H1 (cell line): ENCODE results near the gene LRRC8D. TPM values are rescaled to one million over a fixed set of nuclear protein-coding genes. Genes with fewer than 3 reads are reported as not detected.

ENCODE experiments used
- CTCF ChIA-PET: fragments of 300-600 bp; sonication (Branson Sonifier 250); formaldehyde crosslinking; loops from one replicate; lab custom pipeline; 2021; ENCODE audit not compliant: partially characterized antibody; lab: Charles Lee
- POLR2A ChIA-PET: fragments of 300-600 bp; sonication (Branson Sonifier 250); formaldehyde crosslinking; loops from one replicate; lab custom pipeline; 2021; ENCODE audit warnings: inconsistent platforms; ENCODE audit not compliant: partially characterized antibody; lab: Charles Lee
- DNase-seq, 2 experiments: peaks; one replicate each; pipeline versions ENCODE4 v3.0.0 to v3.0.0-alpha.2; 2010 to 2022; ENCODE audit warnings: low spot score in 2 of 2, low read depth in 1 of 2, mixed read lengths in 1 of 2
- FAIRE-seq: peaks from 2 replicates; lab custom pipeline; 2011; peaks lifted over from hg19 to GRCh38; lab: Jason Lieb, UNC
- H2AFZ ChIP-seq: 2 replicates; pipeline ENCODE4 v1.8.1; 2012; ENCODE audit warnings: low read length, inconsistent platforms
- H2AK5ac ChIP-seq: 2 replicates; pipeline ENCODE4 v1.6.1; 2013; ENCODE audit warnings: low read depth, low read length
- H2BK120ac ChIP-seq: replicated peaks from 2 replicates; pipeline ENCODE3; 2013; ENCODE audit warnings: low read depth, low read length, inconsistent platforms
- H2BK12ac ChIP-seq: 2 replicates; pipeline ENCODE4 v1.6.1; 2013; ENCODE audit warnings: low read depth, low read length
- H2BK15ac ChIP-seq: 2 replicates; pipeline ENCODE4 v1.6.1; 2013; ENCODE audit warnings: low read length
- H2BK20ac ChIP-seq: 2 replicates; pipeline ENCODE4 v1.6.1; 2013; ENCODE audit warnings: low read length
- H2BK5ac ChIP-seq: 2 replicates; pipeline ENCODE4 v1.6.1; 2013; ENCODE audit warnings: low read depth, low read length
- H3K14ac ChIP-seq: 2 replicates; pipeline ENCODE4 v1.6.1; 2013; ENCODE audit warnings: inconsistent platforms; ENCODE audit not compliant: insufficient read length
- H3K18ac ChIP-seq: 2 replicates; pipeline ENCODE4 v1.6.1; 2013; ENCODE audit warnings: low read length; ENCODE audit errors: extremely low read depth
- H3K23ac ChIP-seq: 2 replicates; pipeline ENCODE4 v1.6.1; 2013; ENCODE audit warnings: inconsistent platforms; ENCODE audit not compliant: insufficient read length
- H3K23me2 ChIP-seq: 2 replicates; pipeline ENCODE4 v1.6.1; 2013; ENCODE audit warnings: low read depth, low read length
- H3K27ac ChIP-seq: 2 replicates; pipeline ENCODE4 v1.6.1; 2011; ENCODE audit warnings: low read depth, low read length, inconsistent platforms
- H3K27me3 ChIP-seq, 4 experiments: replicated peaks in 1 of 4; 1 replicate in 1 of 4; 2 replicates in 3 of 4; pipeline versions ENCODE4 v1.6.1 to v1.8.1; 2011 to 2013; ENCODE audit warnings: low read length in 3 of 4, mild to moderate bottlenecking in 3 of 4, inconsistent platforms in 2 of 4, mixed read lengths in 2 of 4, moderate library complexity in 1 of 4; ENCODE audit not compliant: control insufficient read depth in 3 of 4, insufficient read depth in 3 of 4; ENCODE audit errors: extremely low read depth in 1 of 4
- H3K36me3 ChIP-seq, 4 experiments: 2 replicates each; pipeline versions ENCODE4 v1.6.1 to v1.8.1; 2011 to 2013; ENCODE audit warnings: mild to moderate bottlenecking in 4 of 4, low read length in 3 of 4, moderate library complexity in 2 of 4, control low read depth in 1 of 4, inconsistent platforms in 1 of 4; ENCODE audit not compliant: insufficient read depth in 4 of 4, control insufficient read depth in 2 of 4
- H3K4ac ChIP-seq: replicated peaks from 2 replicates; pipeline ENCODE3; 2013; ENCODE audit warnings: low read length, low read depth, mixed read lengths, inconsistent platforms; ENCODE audit not compliant: insufficient read length
- H3K4me1 ChIP-seq, 4 experiments: replicated peaks in 1 of 4; 1 replicate in 1 of 4; 2 replicates in 3 of 4; pipeline versions ENCODE4 v1.6.1 to v1.8.1; 2011 to 2013; ENCODE audit warnings: low read length in 3 of 4, inconsistent platforms in 2 of 4, mixed read lengths in 1 of 4; ENCODE audit not compliant: insufficient read depth in 4 of 4, control insufficient read depth in 3 of 4
- H3K4me2 ChIP-seq, 2 experiments: 2 replicates each; pipeline versions ENCODE4 v1.6.1 to v1.8.1; 2011 to 2013; ENCODE audit warnings: low read depth in 2 of 2, low read length in 2 of 2, control low read depth in 1 of 2, inconsistent platforms in 1 of 2, mild to moderate bottlenecking in 1 of 2; ENCODE audit not compliant: insufficient read depth in 1 of 2
- H3K4me3 ChIP-seq, 4 experiments: fragments of 200-600, 300-600 bp in 1 of 4; sonication (generic), shearing (Covaris generic), sonication (Bioruptor Twin) in 1 of 4; 2 replicates each; pipeline versions ENCODE4 v1.5.1 to v1.8.1; 2011 to 2016; ENCODE audit warnings: low read length in 4 of 4, low read depth in 3 of 4, control low read depth in 2 of 4, inconsistent platforms in 2 of 4, mild to moderate bottlenecking in 2 of 4, mixed read lengths in 1 of 4, moderate library complexity in 1 of 4; ENCODE audit not compliant: insufficient read depth in 2 of 4; ENCODE audit errors: extremely low read depth in 1 of 4
- H3K56ac ChIP-seq: replicated peaks from 2 replicates; pipeline ENCODE3; 2013; ENCODE audit warnings: low read depth, mild to moderate bottlenecking, mixed read lengths, low read length, inconsistent platforms; ENCODE audit not compliant: insufficient read length
- H3K79me1 ChIP-seq: 2 replicates; pipeline ENCODE4 v1.6.1; 2013; ENCODE audit warnings: low read depth, low read length, control low read depth
- H3K79me2 ChIP-seq, 2 experiments: 2 replicates each; pipeline versions ENCODE4 v1.6.1 to v1.8.1; 2012 to 2013; ENCODE audit warnings: low read length in 2 of 2, mild to moderate bottlenecking in 2 of 2, inconsistent platforms in 1 of 2; ENCODE audit not compliant: insufficient read depth in 2 of 2, control insufficient read depth in 1 of 2
- H3K9ac ChIP-seq, 4 experiments: replicated peaks in 1 of 4; 1 replicate in 1 of 4; 2 replicates in 3 of 4; pipeline versions ENCODE4 v1.6.1 to v1.8.1; 2011 to 2013; ENCODE audit warnings: low read depth in 3 of 4, low read length in 3 of 4, control low read depth in 2 of 4, mild to moderate bottlenecking in 2 of 4, moderate library complexity in 2 of 4, inconsistent platforms in 1 of 4; ENCODE audit errors: extremely low read depth in 1 of 4
- H3K9me3 ChIP-seq, 2 experiments: 2 replicates each; pipeline versions ENCODE4 v1.6.1 to v1.8.1; 2012 to 2013; ENCODE audit warnings: mild to moderate bottlenecking in 2 of 2, moderate library complexity in 2 of 2, control low read depth in 1 of 2, inconsistent platforms in 1 of 2, low read depth in 1 of 2, low read length in 1 of 2, mixed read lengths in 1 of 2; ENCODE audit not compliant: insufficient read depth in 2 of 2
- H4K20me1 ChIP-seq, 2 experiments: replicated peaks in 1 of 2; 2 replicates each; pipeline versions ENCODE3 to v1.8.1; 2011 to 2013; ENCODE audit warnings: inconsistent platforms in 2 of 2, low read length in 2 of 2, mild to moderate bottlenecking in 1 of 2; ENCODE audit not compliant: insufficient read depth in 2 of 2, control insufficient read depth in 1 of 2
- H4K5ac ChIP-seq: 2 replicates; pipeline ENCODE4 v1.6.1; 2013; ENCODE audit warnings: low read length, low read depth, mixed read lengths, inconsistent platforms; ENCODE audit not compliant: insufficient read length
- H4K8ac ChIP-seq: 2 replicates; pipeline ENCODE4 v1.8.0; 2013; ENCODE audit warnings: mild to moderate bottlenecking, moderate library complexity, low read length, inconsistent platforms; ENCODE audit not compliant: insufficient read depth; ENCODE audit errors: extremely low read depth
- H4K91ac ChIP-seq: replicated peaks from 2 replicates; pipeline ENCODE3; 2013; ENCODE audit warnings: low read length, mixed read lengths, inconsistent platforms; ENCODE audit not compliant: insufficient read length
- CEBPB ChIP-seq: IDR thresholded peaks from 2 replicates; pipeline ENCODE4 v1.6.1; 2012; ENCODE audit warnings: low read depth, low read length
- CTBP2 ChIP-seq: IDR thresholded peaks from 2 replicates; pipeline ENCODE4 v1.7.0; 2011; ENCODE audit warnings: borderline replicate concordance, mild to moderate bottlenecking, moderate library complexity, mixed read lengths, low read length; ENCODE audit not compliant: insufficient read depth, insufficient read length
- JUN ChIP-seq: IDR thresholded peaks from 2 replicates; pipeline ENCODE4 v1.6.1; 2011; ENCODE audit warnings: low read depth, mild to moderate bottlenecking, improper control_type of control experiment, low read length
- POLR2AphosphoS5 ChIP-seq: IDR thresholded peaks from 2 replicates; pipeline ENCODE4 v1.6.1; 2011; ENCODE audit warnings: low read depth, low read length
- RAD21 ChIP-seq, 2 experiments: IDR thresholded peaks in 1 of 2; conservative IDR thresholded peaks in 1 of 2; 2 replicates each; pipeline ENCODE4 v1.6.1; 2011; ENCODE audit warnings: low read depth in 2 of 2, low read length in 2 of 2, improper control_type of control experiment in 1 of 2, inconsistent platforms in 1 of 2, mild to moderate bottlenecking in 1 of 2, moderate library complexity in 1 of 2
- RNF2 ChIP-seq: fragments of 200-900, 300-1000 bp; sonication (generic); IDR thresholded peaks from 2 replicates; pipeline ENCODE4 v1.7.1; 2016; ENCODE audit warnings: borderline replicate concordance, low read depth, mild to moderate bottlenecking, antibody characterized with exemption, low read length; ENCODE audit not compliant: poor library complexity, severe bottlenecking; ENCODE audit errors: missing control alignments
- SP1 ChIP-seq: IDR thresholded peaks from 2 replicates; pipeline ENCODE4 v1.6.1; 2011; ENCODE audit warnings: low read depth, low read length
- SRF ChIP-seq: IDR thresholded peaks from 2 replicates; pipeline ENCODE4 v1.6.1; 2011; ENCODE audit warnings: mild to moderate bottlenecking, low read depth, low read length, moderate library complexity
- TAF7 ChIP-seq: optimal IDR thresholded peaks from 2 replicates; pipeline ENCODE3; 2011; ENCODE audit warnings: low read depth, mild to moderate bottlenecking, inconsistent platforms, low read length, moderate library complexity, borderline replicate concordance
- TEAD4 ChIP-seq: IDR thresholded peaks from 2 replicates; pipeline ENCODE4 v1.6.1; 2012; ENCODE audit warnings: low read depth, low read length, inconsistent platforms, mixed read lengths
- WGBS, 2 experiments: shearing (Covaris generic) in 1 of 2; methylation state at CpG; one replicate each; pipeline versions ENCODE4 v1.1.6 to v1.1.7; 2013 to 2015; ENCODE audit warnings: low lambda C conversion rate in 2 of 2, mixed read lengths in 2 of 2, inconsistent platforms in 1 of 2, low coverage in 1 of 2, missing lambda C conversion rate in 1 of 2; ENCODE audit not compliant: insufficient replicate concordance in 2 of 2, insufficient coverage in 1 of 2, insufficient read length in 1 of 2; ENCODE audit errors: extremely low coverage in 1 of 2, missing lambda C conversion rate in 1 of 2; 5-methylcytosine and 5-hydroxymethylcytosine counted together
- polyA plus RNA-seq, 7 experiments: library from polyadenylated mRNA; depleted of rRNA in 3 of 7; stranded (reverse) in 5 of 7; unstranded in 2 of 7; fragments of >200 nt in 5 of 7; fragments of 200-250 nt in 2 of 7; gene quantifications; 1 replicate in 5 of 7; 2 replicates in 1 of 7; 4 replicates in 1 of 7; pipeline versions ENCODE4 v1.2.1 to v1.2.3, GENCODE V29; 2011 to 2013; ENCODE audit warnings: missing spikeins in 2 of 7, mixed read lengths in 2 of 7
- total RNA-seq: library from RNA; stranded (reverse); fragmentation: NEBNext Ultra II Directional; extraction: Animal tissue kit (Norgen Biotek cat#: 25700); gene quantifications from 2 replicates; pipeline ENCODE4 v1.2.1, GENCODE V29; 2021
- TF ChIP-seq, protein P1 (sequence below): IDR thresholded peaks from 2 replicates; pipeline ENCODE4 v1.6.1; 2011; ENCODE audit warnings: low read length, improper control_type of control experiment

The LRRC8D gene
- total and polyA plus RNA-seq, 2 of the 8 experiments (the other 6 are each of a cell fraction or from before 2014, with no cell fraction given): 42.0 to 58.5 TPM

DNA sequence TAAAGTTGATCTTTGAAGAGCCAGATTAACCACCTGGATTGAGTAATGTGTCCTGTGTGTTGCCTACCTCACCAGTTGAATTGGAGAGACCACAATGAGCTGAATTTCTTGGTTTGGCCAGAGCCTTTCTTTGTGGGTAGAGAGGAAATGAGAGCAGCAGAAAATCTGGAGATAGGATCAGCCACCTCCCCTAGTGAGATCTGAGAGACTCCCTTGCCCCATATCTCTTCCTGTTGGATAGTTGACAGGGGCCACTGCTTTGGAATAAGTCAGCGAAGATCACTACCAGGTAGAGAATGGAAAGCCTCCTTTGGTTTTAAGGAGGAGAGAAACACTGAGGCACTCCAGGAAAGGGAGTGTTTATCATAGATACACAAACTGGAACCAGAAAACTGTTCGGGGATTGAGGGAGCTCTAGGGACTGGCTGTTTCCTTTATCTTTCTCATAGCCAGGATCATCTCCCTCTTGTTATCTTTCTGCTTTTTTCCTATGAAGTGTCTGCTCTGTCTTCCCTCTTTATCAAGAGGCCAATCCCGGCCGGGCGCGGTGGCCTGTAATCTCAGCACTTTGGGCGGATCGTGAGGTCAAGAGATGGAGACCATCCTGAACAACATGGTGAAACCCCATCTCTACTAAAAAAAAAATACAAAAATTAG lies 152.8 kb downstream of the LRRC8D start:
- DNase-seq (no peak), FAIRE-seq (no peak)
- no peak overlapping the region for H3K56ac ChIP-seq
- H3K27me3 ChIP-seq: no peaks in the 10 kb centered on the region
- H3K4me2 ChIP-seq: no peak overlapping the region
- H2BK20ac ChIP-seq: no peak overlapping the region
- no peak overlapping the region for H3K14ac ChIP-seq
- H4K91ac ChIP-seq: no peak overlapping the region
- no peak overlapping the region for H2AK5ac ChIP-seq
- H3K9me3 ChIP-seq: no peaks in the 10 kb centered on the region
- H3K27ac ChIP-seq: no peak overlapping the region
- H3K79me1 ChIP-seq: no peaks in the 10 kb centered on the region
- H3K9ac ChIP-seq: no peak overlapping the region
- no peaks in the 10 kb centered on the region for H4K20me1 ChIP-seq
- H2AFZ ChIP-seq: no peak overlapping the region
- no peak overlapping the region for H3K23ac ChIP-seq
- no peaks in the 10 kb centered on the region for H3K23me2 ChIP-seq
- H3K4me1 ChIP-seq: peaks cover 0 to 1% (median 0%) of the 10 kb centered on the region in 4 experiments; a peak in 1 of 7 replicates
- no peaks in the 10 kb centered on the region for H3K36me3 ChIP-seq
- no peaks in the 10 kb centered on the region for H3K79me2 ChIP-seq
- H3K4me3 ChIP-seq: no peak overlapping the region
- no peak overlapping the region for H2BK12ac ChIP-seq
- ChIA-PET CTCF (interaction anchor here (1.0 to 1.4 kb wide), 4 partner anchors 11 to 169 kb away, joined by 3 to 4 read pairs (median 4); no protein-coding TSS in a partner anchor), POLR2A (interaction anchor here (0.6 to 0.7 kb wide), 2 partner anchors 152 to 452 kb away, joined by 3 read pairs; no protein-coding TSS in a partner anchor)
- no peak overlapping the region for H2BK5ac ChIP-seq
- no peak overlapping the region for H2BK15ac ChIP-seq
- no peak overlapping the region for H2BK120ac ChIP-seq
- H3K4ac ChIP-seq: no peak overlapping the region
- WGBS, 2 experiments: 95% methylated on average over 8 of the region's 8 CpGs; no CpG with 5 or more reads in 1 of the 2 experiments
- H4K5ac ChIP-seq: no peak overlapping the region
- no peak overlapping the region for H3K18ac ChIP-seq
- no peak overlapping the region for H4K8ac ChIP-seq
- TF ChIP-seq CEBPB: no peak
- no peak for TF ChIP-seq TAF7
- no peak for TF ChIP-seq RAD21 (IDR thresholded peaks at IDR 0.05 in 1 of 2, conservative IDR thresholded peaks at IDR 0.05 in 1 of 2; ENCODE audit: low read depth in 2 of 2, low read length in 2 of 2)
- TF ChIP-seq RNF2: no peak
- TF ChIP-seq CTBP2: no peak
- TF ChIP-seq SP1: no peak
- TF ChIP-seq POLR2AphosphoS5: no peak
- no peak for TF ChIP-seq JUN
- TF ChIP-seq TEAD4: no peak
- TF ChIP-seq SRF: no peak
- TF ChIP-seq, protein P1, sequence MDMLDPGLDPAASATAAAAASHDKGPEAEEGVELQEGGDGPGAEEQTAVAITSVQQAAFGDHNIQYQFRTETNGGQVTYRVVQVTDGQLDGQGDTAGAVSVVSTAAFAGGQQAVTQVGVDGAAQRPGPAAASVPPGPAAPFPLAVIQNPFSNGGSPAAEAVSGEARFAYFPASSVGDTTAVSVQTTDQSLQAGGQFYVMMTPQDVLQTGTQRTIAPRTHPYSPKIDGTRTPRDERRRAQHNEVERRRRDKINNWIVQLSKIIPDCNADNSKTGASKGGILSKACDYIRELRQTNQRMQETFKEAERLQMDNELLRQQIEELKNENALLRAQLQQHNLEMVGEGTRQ: no peak
